NB4 (cell line): Measurements from ENCODE around the gene COX5B.

ENCODE experiments used
- DNase-seq: peaks from one replicate; pipeline ENCODE4 v3.0.0; 2010; ENCODE audit warnings: low read depth
- H3K4me3 ChIP-seq: one replicate; pipeline ENCODE4 v1.5.1; 2011; ENCODE audit warnings: mild to moderate bottlenecking, low read depth, low read length, moderate library complexity
- MAX ChIP-seq: IDR thresholded peaks from 2 replicates; pipeline ENCODE4 v1.6.1; 2011; ENCODE audit warnings: low read depth, low read length
- MYC ChIP-seq: IDR thresholded peaks from 2 replicates; pipeline ENCODE4 v1.6.1; 2011; ENCODE audit warnings: low read depth, low read length
- POLR2A ChIP-seq: IDR thresholded peaks from 2 replicates; pipeline ENCODE4 v1.6.1; 2011; ENCODE audit warnings: mild to moderate bottlenecking; ENCODE audit not compliant: insufficient read length; ENCODE audit errors: extremely low read depth
- TF ChIP-seq, protein P1 (sequence below): IDR thresholded peaks from one replicate; pipeline ENCODE4 v1.5.1; 2012; ENCODE audit warnings: low read depth, low read length

Gene COX5B

GRCh38 chr2:97691166-97691565 is 45.3 kb downstream of the COX5B start:
- TF ChIP-seq MYC (no peak), MAX (no peak), POLR2A (no peak)
- TF ChIP-seq, protein P1, sequence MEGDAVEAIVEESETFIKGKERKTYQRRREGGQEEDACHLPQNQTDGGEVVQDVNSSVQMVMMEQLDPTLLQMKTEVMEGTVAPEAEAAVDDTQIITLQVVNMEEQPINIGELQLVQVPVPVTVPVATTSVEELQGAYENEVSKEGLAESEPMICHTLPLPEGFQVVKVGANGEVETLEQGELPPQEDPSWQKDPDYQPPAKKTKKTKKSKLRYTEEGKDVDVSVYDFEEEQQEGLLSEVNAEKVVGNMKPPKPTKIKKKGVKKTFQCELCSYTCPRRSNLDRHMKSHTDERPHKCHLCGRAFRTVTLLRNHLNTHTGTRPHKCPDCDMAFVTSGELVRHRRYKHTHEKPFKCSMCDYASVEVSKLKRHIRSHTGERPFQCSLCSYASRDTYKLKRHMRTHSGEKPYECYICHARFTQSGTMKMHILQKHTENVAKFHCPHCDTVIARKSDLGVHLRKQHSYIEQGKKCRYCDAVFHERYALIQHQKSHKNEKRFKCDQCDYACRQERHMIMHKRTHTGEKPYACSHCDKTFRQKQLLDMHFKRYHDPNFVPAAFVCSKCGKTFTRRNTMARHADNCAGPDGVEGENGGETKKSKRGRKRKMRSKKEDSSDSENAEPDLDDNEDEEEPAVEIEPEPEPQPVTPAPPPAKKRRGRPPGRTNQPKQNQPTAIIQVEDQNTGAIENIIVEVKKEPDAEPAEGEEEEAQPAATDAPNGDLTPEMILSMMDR, result no peak
- no peak for DNase-seq

DNA sequence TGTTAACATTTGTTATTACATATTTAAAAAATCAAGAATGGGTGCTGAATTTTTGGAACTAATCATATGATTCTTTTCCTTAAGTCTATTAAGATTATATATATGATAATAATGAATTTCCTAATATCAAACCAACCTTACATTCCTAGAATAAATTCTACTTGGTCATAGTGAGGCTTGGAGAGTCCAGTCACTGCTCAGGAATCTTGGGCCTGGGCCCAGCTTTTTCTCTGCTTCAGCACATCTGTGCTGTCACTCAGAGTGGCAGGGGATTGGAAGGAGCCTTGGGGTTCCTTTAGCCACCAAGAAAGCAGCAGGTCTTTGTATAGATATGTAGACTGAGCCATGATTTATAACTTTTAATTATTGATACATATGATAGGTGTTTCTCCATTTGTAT is 47.6 kb downstream of the COX5B start:
- no peak for TF ChIP-seq POLR2A
- TF ChIP-seq, protein P1, result no peak
- no peak for TF ChIP-seq MAX
- TF ChIP-seq MYC, result no peak
- DNase-seq, result no peak
- no peak overlapping the region for H3K4me3 ChIP-seq

More at GRCh38 chr2:97691166-97691565, 45.3 kb downstream of the COX5B start:
- H3K4me3 ChIP-seq, result no peak overlapping the region

DNA sequence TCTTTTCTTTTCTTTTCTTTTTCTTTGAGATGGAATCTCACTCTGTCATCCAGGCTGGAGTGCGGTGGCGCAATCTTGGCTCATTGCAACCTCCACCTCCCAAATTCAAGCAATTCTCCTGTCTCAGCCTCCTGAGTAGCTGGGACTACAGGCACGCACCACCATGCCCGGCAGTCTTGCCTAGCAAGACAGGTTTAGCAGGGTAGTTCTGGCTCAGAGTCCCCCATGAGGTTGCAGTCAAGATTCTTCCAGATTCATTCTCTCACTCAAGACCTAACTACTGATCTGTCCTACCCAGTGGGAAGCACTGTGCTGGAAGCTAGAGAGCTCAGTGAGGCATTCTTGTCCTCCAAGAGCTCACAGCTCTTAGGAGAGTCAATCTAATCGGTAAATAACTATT is 49.9 kb downstream of the COX5B start:
- no peak overlapping the region for H3K4me3 ChIP-seq
- no peak for DNase-seq
- TF ChIP-seq, protein P1, result no peak
- TF ChIP-seq POLR2A (no peak), MYC (no peak), MAX (no peak)

DNA sequence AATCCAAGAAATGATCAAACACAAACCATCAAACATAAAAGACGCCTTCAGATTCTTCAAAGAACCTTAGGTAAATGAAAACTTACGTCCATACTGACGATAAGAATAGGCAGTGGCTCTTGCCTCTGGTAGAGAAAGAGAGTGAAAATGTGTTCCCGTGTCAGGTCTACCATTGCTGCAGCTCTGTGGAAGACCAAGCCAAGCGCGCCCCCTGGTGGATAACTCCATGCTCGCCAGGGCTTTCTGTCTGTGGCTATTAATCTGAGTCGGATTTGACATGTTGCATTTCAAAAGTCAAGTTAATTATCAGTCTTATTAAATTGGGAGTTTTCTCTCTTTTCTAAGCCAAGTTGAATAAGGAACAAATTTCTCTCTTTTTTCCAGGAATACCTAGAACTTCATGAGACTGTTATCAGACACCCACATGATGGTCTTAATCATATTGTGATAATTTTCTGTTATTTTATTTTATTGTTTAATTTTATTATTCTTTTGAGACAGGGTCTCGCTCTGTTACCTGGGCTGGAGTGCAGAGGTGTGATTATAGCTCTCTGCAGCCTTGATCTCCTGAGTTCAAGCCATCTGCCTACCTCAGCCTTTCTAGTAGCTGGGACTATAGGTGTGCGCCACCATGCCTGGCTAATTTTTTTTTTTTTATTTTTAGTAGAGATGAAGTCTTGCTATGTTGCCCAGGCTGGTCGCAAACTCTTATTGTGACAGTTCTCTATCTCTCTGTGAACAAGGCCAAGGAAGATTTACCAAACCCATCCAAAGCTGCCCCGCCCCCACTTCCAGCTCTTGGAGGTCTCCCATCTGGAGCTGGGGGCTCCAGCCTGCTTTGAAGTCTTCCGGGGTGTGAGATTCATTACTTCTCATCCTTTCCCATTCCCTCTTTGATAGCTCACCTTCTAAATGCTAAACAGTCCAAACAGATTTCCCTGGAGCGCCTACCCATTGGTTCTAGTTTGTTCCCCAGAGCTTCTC is 51.7 kb downstream of the COX5B start:
- no peak overlapping the region for H3K4me3 ChIP-seq
- peak; percentile 89 for DNase-seq
- TF ChIP-seq, protein P1, result peak; percentile 92
- TF ChIP-seq POLR2A (no peak), MYC (peak; percentile 48; the same call in 1 of the 2 replicates), MAX (0 out of 2 replicates have a peak, but pooled peaks have one; percentile 25)
